ENCODE measurements around the gene MALL.
"Not testable (repeated sequence)": the region's sequence is repeated elsewhere in the genome, so short reads cannot be mapped to it uniquely, and the experiment has no call there.

The MALL gene

GRCh38 chr2:110097506-110098220 is 18.0 kb downstream of the MALL start:
- no peak for DNase-seq (ENCODE audit: low spot score)

- DNase-seq (ENCODE audit: low spot score) = no peak
These were observed 19.5 kb downstream of the MALL start for GRCh38 chr2:110095994-110096633.

GRCh38 chr2:110094884-110095534 is 20.6 kb downstream of the MALL start:
- not testable (repeated sequence) for DNase-seq (ENCODE audit: low spot score)

- not testable (repeated sequence) for DNase-seq (ENCODE audit: low spot score)
These were observed 21.7 kb downstream of the MALL start for GRCh38 chr2:110093924-110094323.

GRCh38 chr2:110090164-110090563 is 25.5 kb downstream of the MALL start:
- not testable (repeated sequence) for DNase-seq (ENCODE audit: low spot score)

GRCh38 chr2:110083757-110084156 is 31.9 kb downstream of the MALL start:
- DNase-seq (ENCODE audit: low spot score) = not testable (repeated sequence)

- DNase-seq (ENCODE audit: low spot score) = not testable (repeated sequence)
These were observed 32.5 kb downstream of the MALL start for GRCh38 chr2:110083162-110083561.

- DNase-seq (ENCODE audit: low spot score) = not testable (repeated sequence)
These were observed 37.5 kb downstream of the MALL start for GRCh38 chr2:110078104-110078503.

GRCh38 chr2:110075896-110076295 is 39.7 kb downstream of the MALL start:
- DNase-seq (ENCODE audit: low spot score) = not testable (repeated sequence)

GRCh38 chr2:110069869-110070268 is 45.8 kb downstream of the MALL start:
- not testable (repeated sequence) for DNase-seq (ENCODE audit: low spot score)

- DNase-seq (ENCODE audit: low spot score) = not testable (repeated sequence)
These were observed 47.5 kb downstream of the MALL start for GRCh38 chr2:110068153-110068552.

- not testable (repeated sequence) for DNase-seq (ENCODE audit: low spot score)
These were observed 53.3 kb downstream of the MALL start for GRCh38 chr2:110062332-110062731.

GRCh38 chr2:110060550-110060949 is 55.1 kb downstream of the MALL start:
- DNase-seq (ENCODE audit: low spot score) = not testable (repeated sequence)

- not testable (repeated sequence) for DNase-seq (ENCODE audit: low spot score)
These were observed 55.8 kb downstream of the MALL start for GRCh38 chr2:110059694-110060358.

GRCh38 chr2:110059009-110059693 is 56.5 kb downstream of the MALL start:
- not testable (repeated sequence) for DNase-seq (ENCODE audit: low spot score)

GRCh38 chr2:110058034-110058433 is 57.6 kb downstream of the MALL start:
- DNase-seq (ENCODE audit: low spot score) = not testable (repeated sequence)

- not testable (repeated sequence) for DNase-seq (ENCODE audit: low spot score)
These were observed 59.7 kb downstream of the MALL start for GRCh38 chr2:110055819-110056408.

GRCh38 chr2:110054521-110055407 is 60.9 kb downstream of the MALL start:
- DNase-seq (ENCODE audit: low spot score) = not testable (repeated sequence)

- DNase-seq (ENCODE audit: low spot score) = not testable (repeated sequence)
These were observed 61.9 kb downstream of the MALL start for GRCh38 chr2:110053688-110054087.

- DNase-seq (ENCODE audit: low spot score) = not testable (repeated sequence)
These were observed 63.5 kb downstream of the MALL start for GRCh38 chr2:110052166-110052565.
